ENCODE measurements around the gene PRRT4. TPM values are rescaled to one million over a fixed set of nuclear protein-coding genes. Genes with fewer than 3 reads are reported as not detected.

The PRRT4 gene
- total RNA-seq, 8 experiments from 2014 or later, result 0.61 to 8.0 (median 6.9) TPM; not detected in 2

- no peak for ATAC-seq (replicated peaks in 6 of 8)
- in situ Hi-C loops (cut with MboI; ENCODE audit: low pct_unique_long_range_greater_than_20kb in 2 of 9, low sequenced_read_pairs in 9 of 9, unreplicated experiment in 9 of 9), result no loop called here
- WGBS, 10 experiments, result 93 to 100% (median 95%) methylated on average over 3 to 4 of the region's 35 CpGs; no CpG with 5 or more reads in 7 of the 10 experiments
These were observed 10.7 kb downstream of the PRRT4 start for GRCh38 chr7:128350708-128351295.

GRCh38 chr7:128349466-128349825 lies 12.0 kb downstream of the PRRT4 start:
- in situ Hi-C loops (cut with MboI; ENCODE audit: low pct_unique_long_range_greater_than_20kb in 2 of 9, low sequenced_read_pairs in 9 of 9, unreplicated experiment in 9 of 9), result loop anchor here in 1 of 9 experiments (5.0 kb wide), 1 partner anchor 33 kb away; no protein-coding TSS in a partner anchor
- WGBS, 10 experiments, result 0 to 60% (median 34%) methylated on average over 1 to 4 of the region's 4 CpGs; no CpG with 5 or more reads in 1 of the 10 experiments
- Histone ChIP-seq H3K27ac (no peak overlapping the region), H3K4me1 (replicated peaks in 1 of 2) (peaks cover 16 to 17% of the 10 kb centered on the region in 2 donors), H3K4me3 (no peak overlapping the region)
- ATAC-seq (replicated peaks in 6 of 8), result peak in 2 of 8 experiments; percentile 61 to 67

More at GRCh38 chr7:128350708-128351295, 10.7 kb downstream of the PRRT4 start:
- Histone ChIP-seq H3K27ac (no peak overlapping the region), H3K4me3 (no peak overlapping the region), H3K4me1 (replicated peaks in 1 of 2) (peaks cover 16 to 17% of the 10 kb centered on the region in 2 donors)

- in situ Hi-C loops (cut with MboI; ENCODE audit: low pct_unique_long_range_greater_than_20kb in 2 of 9, low sequenced_read_pairs in 9 of 9, unreplicated experiment in 9 of 9), result loop anchor here in 1 of 9 experiments (5.0 kb wide), 1 partner anchor 35 kb away; no protein-coding TSS in a partner anchor
- Histone ChIP-seq H3K4me3 (no peak overlapping the region), H3K4me1 (replicated peaks in 1 of 2) (peaks cover 17 to 19% of the 10 kb centered on the region in 2 donors), H3K27ac (peak overlapping the region; percentile 29 to 38)
- WGBS, 10 experiments, result 0% methylated on average over 1 to 2 of the region's 2 CpGs; no CpG with 5 or more reads in 8 of the 10 experiments
- ATAC-seq (replicated peaks in 6 of 8), result peak; percentile 11 to 87 (median 82)
These were observed 13.8 kb downstream of the PRRT4 start for GRCh38 chr7:128347647-128348097.

- in situ Hi-C loops (cut with MboI; ENCODE audit: low pct_unique_long_range_greater_than_20kb in 2 of 9, low sequenced_read_pairs in 9 of 9, unreplicated experiment in 9 of 9), result no loop called here
- no peak for ATAC-seq (replicated peaks in 6 of 8)
- Histone ChIP-seq H3K4me3 (no peak overlapping the region), H3K27ac (no peak overlapping the region), H3K4me1 (replicated peaks in 1 of 2) (peaks cover 25 to 27% of the 10 kb centered on the region in 2 donors)
- 0 to 90% (median 82%) methylated on average over 1 to 5 of the region's 5 CpGs; no CpG with 5 or more reads in 3 of the 10 experiments for WGBS, 10 experiments
These were observed 17.1 kb downstream of the PRRT4 start for GRCh38 chr7:128344431-128344774.

- WGBS, 10 experiments, result 0 to 75% (median 20%) methylated on average over 1 to 30 of the region's 49 CpGs
- Histone ChIP-seq H3K4me1 (replicated peaks in 1 of 2) (peaks cover 25 to 27% of the 10 kb centered on the region in 2 donors), H3K27ac (peak within 1 kb of the TSS; percentile 77 to 91), H3K4me3 (peak within 1 kb of the TSS; percentile 58 to 96 (median 85))
- in situ Hi-C loops (cut with MboI; ENCODE audit: low pct_unique_long_range_greater_than_20kb in 2 of 9, low sequenced_read_pairs in 9 of 9, unreplicated experiment in 9 of 9), result no loop called here
- ATAC-seq (replicated peaks in 6 of 8), result peak; percentile 71 to 95 (median 80)
These were observed 17.7 kb downstream of the PRRT4 start, which contains the start of gene RBM28 for GRCh38 chr7:128343554-128344430. RBM28 (minus strand) TSS chr7:128343908; CDS start chr7:128343793, 115 bp downstream.

- WGBS, 10 experiments, result 55 to 100% (median 84%) methylated on average over 1 to 6 of the region's 6 CpGs; no CpG with 5 or more reads in 2 of the 10 experiments
- in situ Hi-C loops (cut with MboI; ENCODE audit: low pct_unique_long_range_greater_than_20kb in 2 of 9, low sequenced_read_pairs in 9 of 9, unreplicated experiment in 9 of 9), result no loop called here
- Histone ChIP-seq H3K4me1 (replicated peaks in 1 of 2) (peaks cover 8 to 13% of the 10 kb centered on the region in 2 donors), H3K4me3 (peak overlapping the region in 1 of 5 donors; percentile 90), H3K27ac (no peak overlapping the region)
- ATAC-seq (replicated peaks in 6 of 8), result no peak
These were observed 19.8 kb downstream of the PRRT4 start for GRCh38 chr7:128341733-128342132.

- WGBS, 10 experiments, result 76 to 96% (median 93%) methylated on average over 2 to 3 of the region's 3 CpGs; no CpG with 5 or more reads in 1 of the 10 experiments
- Histone ChIP-seq H3K4me1 (replicated peaks in 1 of 2) (no peaks in the 10 kb centered on the region), H3K4me3 (no peak overlapping the region), H3K27ac (no peak overlapping the region)
- ATAC-seq (replicated peaks in 6 of 8), result no peak
- in situ Hi-C loops (cut with MboI; ENCODE audit: low pct_unique_long_range_greater_than_20kb in 2 of 9, low sequenced_read_pairs in 9 of 9, unreplicated experiment in 9 of 9), result no loop called here
These were observed 25.8 kb downstream of the PRRT4 start for GRCh38 chr7:128335730-128336129.

GRCh38 chr7:128324368-128324680 lies 37.2 kb downstream of the PRRT4 start:
- in situ Hi-C loops (cut with MboI; ENCODE audit: low pct_unique_long_range_greater_than_20kb in 2 of 9, low sequenced_read_pairs in 9 of 9, unreplicated experiment in 9 of 9), result no loop called here

GRCh38 chr7:128323459-128324367 lies 37.8 kb downstream of the PRRT4 start:
- ATAC-seq (replicated peaks in 6 of 8), result no peak
- Histone ChIP-seq H3K4me1 (replicated peaks in 1 of 2) (no peaks in the 10 kb centered on the region), H3K27ac (no peak overlapping the region), H3K4me3 (no peak overlapping the region)
- 66 to 100% (median 93%) methylated on average over 2 to 9 of the region's 10 CpGs for WGBS, 10 experiments
- in situ Hi-C loops (cut with MboI; ENCODE audit: low pct_unique_long_range_greater_than_20kb in 2 of 9, low sequenced_read_pairs in 9 of 9, unreplicated experiment in 9 of 9), result no loop called here

More at GRCh38 chr7:128324368-128324680, 37.2 kb downstream of the PRRT4 start:
- H3K27ac ChIP-seq, result no peak overlapping the region
- H3K4me1 ChIP-seq (replicated peaks in 1 of 2), result no peaks in the 10 kb centered on the region
- no peak for ATAC-seq (replicated peaks in 6 of 8)
- WGBS, 10 experiments, result 53 to 100% (median 81%) methylated on average over 1 to 6 of the region's 9 CpGs; no CpG with 5 or more reads in 3 of the 10 experiments
- no peak overlapping the region for H3K4me3 ChIP-seq

GRCh38 chr7:128323040-128323439 lies 38.5 kb downstream of the PRRT4 start:
- H3K27ac ChIP-seq, result no peak overlapping the region
- H3K4me3 ChIP-seq, result no peak overlapping the region
- H3K4me1 ChIP-seq (replicated peaks in 1 of 2), result no peaks in the 10 kb centered on the region
- in situ Hi-C loops (cut with MboI; ENCODE audit: low pct_unique_long_range_greater_than_20kb in 2 of 9, low sequenced_read_pairs in 9 of 9, unreplicated experiment in 9 of 9), result no loop called here
- ATAC-seq (replicated peaks in 6 of 8), result no peak

GRCh38 chr7:128322040-128322643 lies 39.3 kb downstream of the PRRT4 start:
- H3K4me1 ChIP-seq (replicated peaks in 1 of 2), result no peaks in the 10 kb centered on the region
- 60 to 100% (median 83%) methylated on average over 2 to 3 of the region's 3 CpGs; no CpG with 5 or more reads in 1 of the 10 experiments for WGBS, 10 experiments
- in situ Hi-C loops (cut with MboI; ENCODE audit: low pct_unique_long_range_greater_than_20kb in 2 of 9, low sequenced_read_pairs in 9 of 9, unreplicated experiment in 9 of 9), result no loop called here
- no peak overlapping the region for H3K4me3 ChIP-seq
- H3K27ac ChIP-seq, result no peak overlapping the region
- peak in 6 of 8 experiments; percentile 36 to 89 (median 74) for ATAC-seq (replicated peaks in 6 of 8)

- H3K4me1 ChIP-seq (replicated peaks in 1 of 2), result no peaks in the 10 kb centered on the region
- no peak for ATAC-seq (replicated peaks in 6 of 8)
- H3K4me3 ChIP-seq, result no peak overlapping the region
- in situ Hi-C loops (cut with MboI; ENCODE audit: low pct_unique_long_range_greater_than_20kb in 2 of 9, low sequenced_read_pairs in 9 of 9, unreplicated experiment in 9 of 9), result no loop called here
- WGBS, 10 experiments, result 80 to 100% (median 100%) methylated on average over 1 to 2 of the region's 5 CpGs; no CpG with 5 or more reads in 3 of the 10 experiments
- H3K27ac ChIP-seq, result no peak overlapping the region
These were observed 40.5 kb downstream of the PRRT4 start for GRCh38 chr7:128321044-128321422.

All from motor neuron (in vitro differentiated cells).